SK-N-SH (cell line): ENCODE measurements around the gene PEAK1. TPM values are rescaled to one million over a fixed set of nuclear protein-coding genes. Genes with fewer than 3 reads are reported as not detected.
"Not testable (repeated sequence)": the region's sequence is repeated elsewhere in the genome, so short reads cannot be mapped to it uniquely, and the experiment has no call there.

Experiments used
- CTCF ChIA-PET: fragments of 300-600, 350-600 bp; formaldehyde crosslinking; extraction: SDS; loops from one replicate; lab custom pipeline; 2021; lab: Yijun Ruan, JAX
- POLR2A ChIA-PET: fragments of 350-600 bp; sonication (Branson Sonifier 250); formaldehyde crosslinking; extraction: SDS; loops from one replicate; lab custom pipeline; 2020; ENCODE audit warnings: antibody characterized with exemption, inconsistent platforms; lab: Yijun Ruan, JAX
- DNase-seq: peaks from one replicate; pipeline ENCODE4 v3.0.0; 2012
- H2AFZ ChIP-seq: fragments of 200-600 bp; sonication (generic); 2 replicates; pipeline ENCODE4 v1.8.1; 2016; ENCODE audit warnings: antibody characterized with exemption, mild to moderate bottlenecking, low read depth
- H3F3A ChIP-seq: fragments of 200-600 bp; sonication (generic); replicated peaks from 2 replicates; pipeline ENCODE3; 2016; ENCODE audit warnings: antibody characterized with exemption, mild to moderate bottlenecking; ENCODE audit not compliant: insufficient read depth
- H3K27ac ChIP-seq, 2 experiments: fragments of 200-500 bp in 1 of 2; fragments of 200-600 bp in 1 of 2; sonication (Bioruptor generic) in 1 of 2; sonication (generic), shearing (Covaris generic) in 1 of 2; 2 replicates each; pipeline versions ENCODE4 v1.5.1 to v1.6.1; 2014 to 2016; ENCODE audit warnings: low read depth in 2 of 2, inconsistent platforms in 1 of 2, low read length in 1 of 2, mild to moderate bottlenecking in 1 of 2, mixed read lengths in 1 of 2
- H3K27me3 ChIP-seq: fragments of 200-600 bp; sonication (generic), shearing (Covaris generic); 2 replicates; pipeline ENCODE4 v1.6.1; 2016; ENCODE audit warnings: mixed run types; ENCODE audit not compliant: insufficient read depth
- H3K36me3 ChIP-seq, 2 experiments: fragments of 200-500 bp in 1 of 2; fragments of 200-600 bp in 1 of 2; sonication (Bioruptor generic) in 1 of 2; sonication (generic) in 1 of 2; replicated peaks in 1 of 2; 2 replicates each; pipeline versions ENCODE3 to v1.5.1; 2014 to 2016; ENCODE audit warnings: low read length in 1 of 2, mild to moderate bottlenecking in 1 of 2; ENCODE audit not compliant: insufficient read depth in 2 of 2, control insufficient read depth in 1 of 2
- H3K4me1 ChIP-seq, 2 experiments: fragments of 200-500 bp in 1 of 2; fragments of 200-600 bp in 1 of 2; sonication (Bioruptor generic) in 1 of 2; sonication (generic), shearing (Covaris generic) in 1 of 2; 2 replicates each; pipeline versions ENCODE4 v1.5.1 to v1.6.1; 2014 to 2016; ENCODE audit warnings: low read depth in 1 of 2, low read length in 1 of 2, mixed run types in 1 of 2; ENCODE audit not compliant: insufficient read depth in 2 of 2, control insufficient read depth in 1 of 2
- H3K4me2 ChIP-seq: fragments of 200-600 bp; sonication (generic), shearing (Covaris generic); 2 replicates; pipeline ENCODE4 v1.6.1; 2017; ENCODE audit warnings: mixed run types
- H3K4me3 ChIP-seq, 2 experiments: fragments of 200-500 bp in 1 of 2; fragments of 200-600 bp in 1 of 2; sonication (Bioruptor generic) in 1 of 2; sonication (generic), shearing (Covaris generic) in 1 of 2; 2 replicates each; pipeline versions ENCODE4 v1.5.1 to v1.8.1; 2014 to 2016; ENCODE audit warnings: low read depth in 2 of 2, inconsistent platforms in 1 of 2, low read length in 1 of 2, mild to moderate bottlenecking in 1 of 2, mixed read lengths in 1 of 2, moderate library complexity in 1 of 2
- H3K79me2 ChIP-seq: fragments of 200-600 bp; sonication (generic); 2 replicates; pipeline ENCODE4 v1.8.1; 2017; ENCODE audit warnings: mild to moderate bottlenecking; ENCODE audit not compliant: insufficient read depth
- H3K9ac ChIP-seq: fragments of 200-600 bp; sonication (generic); 2 replicates; pipeline ENCODE4 v1.6.1; 2017; ENCODE audit warnings: mixed run types
- H3K9me2 ChIP-seq: fragments of 200-600 bp; sonication (generic); 2 replicates; pipeline ENCODE4 v1.6.1; 2017; ENCODE audit warnings: mixed run types
- H3K9me3 ChIP-seq: fragments of 200-600 bp; sonication (generic); 2 replicates; pipeline ENCODE4 v1.6.1; 2017; ENCODE audit warnings: mixed run types, mild to moderate bottlenecking, moderate library complexity
- H4K20me1 ChIP-seq: fragments of 200-600 bp; sonication (generic); 2 replicates; pipeline ENCODE4 v1.6.1; 2017; ENCODE audit warnings: mild to moderate bottlenecking, mixed run types; ENCODE audit not compliant: insufficient read depth
- ELF1 ChIP-seq: IDR thresholded peaks from 2 replicates; pipeline ENCODE4 v1.4.0; 2012
- FOXJ3 ChIP-seq: sonication (generic); formaldehyde crosslinking; IDR thresholded peaks from 2 replicates; pipeline ENCODE4 v1.5.1; 2020; ENCODE audit warnings: mild to moderate bottlenecking, missing genetic modification reagents
- GATA2 ChIP-seq: sonication (generic); formaldehyde crosslinking; IDR thresholded peaks from 2 replicates; pipeline ENCODE4 v1.5.0; 2020; ENCODE audit warnings: mild to moderate bottlenecking, missing genetic modification reagents
- JUND ChIP-seq: IDR thresholded peaks from 2 replicates; pipeline ENCODE4 v1.4.0; 2012
- MXI1 ChIP-seq: IDR thresholded peaks from 2 replicates; pipeline ENCODE4 v1.6.1; 2012; ENCODE audit warnings: mild to moderate bottlenecking, low read depth, low read length, improper control_type of control experiment
- NFIC ChIP-seq: IDR thresholded peaks from 2 replicates; pipeline ENCODE4 v1.4.0; 2012; ENCODE audit warnings: borderline replicate concordance
- RAD21 ChIP-seq: IDR thresholded peaks from 2 replicates; pipeline ENCODE4 v1.6.1; 2012; ENCODE audit warnings: mild to moderate bottlenecking, low read length
- SIN3A ChIP-seq: IDR thresholded peaks from 2 replicates; pipeline ENCODE4 v1.6.1; 2012; ENCODE audit warnings: low read depth, mild to moderate bottlenecking, low read length, moderate library complexity, borderline replicate concordance
- TCF12 ChIP-seq: IDR thresholded peaks from 2 replicates; pipeline ENCODE4 v1.4.0; 2012
- WGBS: methylation state at CpG from one replicate; pipeline ENCODE4 v1.1.6; 2017; ENCODE audit warnings: low lambda C conversion rate; 5-methylcytosine and 5-hydroxymethylcytosine counted together
- polyA plus RNA-seq, 3 experiments: library from polyadenylated mRNA; depleted of rRNA; stranded (reverse); fragments of >200 nt; gene quantifications; 2 replicates each; pipeline ENCODE4 v1.2.3, GENCODE V29; 2012
- TF ChIP-seq, protein P1 (sequence below): fragments of 200-600 bp; sonication (generic); IDR thresholded peaks from 2 replicates; pipeline ENCODE4 v1.6.1; 2017; ENCODE audit warnings: antibody characterized with exemption, mild to moderate bottlenecking, moderate library complexity
- TF ChIP-seq, protein P2 (sequence below): IDR thresholded peaks from 2 replicates; pipeline ENCODE4 v1.4.0; 2012; ENCODE audit warnings: low read depth, borderline replicate concordance
- TF ChIP-seq, protein P3 (sequence below): IDR thresholded peaks from 2 replicates; pipeline ENCODE4 v1.6.1; 2012; ENCODE audit warnings: mild to moderate bottlenecking, low read depth, low read length, moderate library complexity

The PEAK1 gene
- polyA plus RNA-seq, 1 of the 3 experiments (the other 2 are of a cell fraction), result 9.0 TPM

DNA sequence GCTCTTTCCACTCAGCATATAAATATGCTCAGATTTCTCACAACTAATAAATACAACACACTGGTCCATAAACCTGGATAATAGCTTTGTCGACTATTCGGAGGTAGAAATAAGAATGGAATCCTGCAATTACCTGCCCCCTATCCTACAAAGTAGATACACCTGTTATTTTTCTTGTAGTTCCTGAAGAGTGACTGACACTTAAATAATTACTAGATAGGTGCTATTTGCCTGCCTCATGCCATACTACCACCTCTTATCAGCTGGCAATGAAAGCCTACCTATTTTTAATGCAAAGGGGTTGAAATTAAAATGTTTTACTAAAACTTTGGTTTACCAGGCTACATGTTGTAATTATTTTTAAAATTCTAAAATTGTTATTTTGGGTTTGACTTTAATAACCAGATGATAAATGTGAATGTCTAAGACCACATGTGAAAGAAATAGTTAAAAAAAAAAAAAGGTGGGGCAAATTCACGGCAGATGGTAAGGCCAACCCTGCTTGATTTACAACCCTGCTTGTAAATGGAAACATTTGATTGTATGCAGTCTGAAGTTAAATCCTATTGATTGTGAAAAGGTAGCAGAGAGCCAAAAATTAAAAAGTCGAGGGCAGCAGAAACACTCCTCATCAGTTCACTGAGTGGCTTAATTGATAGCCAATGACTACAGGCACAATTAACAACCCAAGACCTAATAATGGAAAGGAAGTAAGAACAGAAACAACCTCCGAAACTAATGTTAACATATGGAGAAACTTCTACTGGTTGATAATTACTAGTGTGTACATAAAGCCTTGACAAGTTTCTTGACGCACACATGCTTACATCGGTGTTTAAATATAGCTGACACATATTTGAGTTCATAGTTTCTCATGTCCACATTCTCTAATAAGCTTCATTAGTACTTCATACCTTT is 8.9 kb downstream of the PEAK1 start:
- Histone ChIP-seq H3K4me2 (no peak overlapping the region), H3K9ac (no peak overlapping the region), H3K9me2 (no peaks in the 10 kb centered on the region), H3K9me3 (no peaks in the 10 kb centered on the region), H4K20me1 (peaks cover 79% of the 10 kb centered on the region), H3K79me2 (peaks cover 100% of the 10 kb centered on the region), H3K36me3 (peaks cover 0 to 3% of the 10 kb centered on the region in 2 experiments), H3K27ac (no peak overlapping the region), H3F3A (no peaks in the 10 kb centered on the region), H3K27me3 (no peaks in the 10 kb centered on the region), H3K4me3 (no peak overlapping the region), H2AFZ (no peak overlapping the region), H3K4me1 (peaks cover 4 to 18% of the 10 kb centered on the region in 2 experiments; a peak in 2 of 4 replicates)
- ChIA-PET CTCF (interaction anchor here (0.7 to 1.2 kb wide), 4 partner anchors 68 to 292 kb away, joined by 3 to 4 read pairs (median 3); no protein-coding TSS in a partner anchor), POLR2A (no interaction called here)
- 92% methylated on average over 7 of the region's 7 CpGs for whole genome bisulfite sequencing
- TF ChIP-seq TCF12 (no peak), MXI1 (no peak), GATA2 (CRISPR knock-in tag) (no peak), RAD21 (no peak), JUND (no peak), ELF1 (no peak), FOXJ3 (CRISPR knock-in tag) (no peak), NFIC (no peak), SIN3A (no peak)
- TF ChIP-seq, protein P1, sequence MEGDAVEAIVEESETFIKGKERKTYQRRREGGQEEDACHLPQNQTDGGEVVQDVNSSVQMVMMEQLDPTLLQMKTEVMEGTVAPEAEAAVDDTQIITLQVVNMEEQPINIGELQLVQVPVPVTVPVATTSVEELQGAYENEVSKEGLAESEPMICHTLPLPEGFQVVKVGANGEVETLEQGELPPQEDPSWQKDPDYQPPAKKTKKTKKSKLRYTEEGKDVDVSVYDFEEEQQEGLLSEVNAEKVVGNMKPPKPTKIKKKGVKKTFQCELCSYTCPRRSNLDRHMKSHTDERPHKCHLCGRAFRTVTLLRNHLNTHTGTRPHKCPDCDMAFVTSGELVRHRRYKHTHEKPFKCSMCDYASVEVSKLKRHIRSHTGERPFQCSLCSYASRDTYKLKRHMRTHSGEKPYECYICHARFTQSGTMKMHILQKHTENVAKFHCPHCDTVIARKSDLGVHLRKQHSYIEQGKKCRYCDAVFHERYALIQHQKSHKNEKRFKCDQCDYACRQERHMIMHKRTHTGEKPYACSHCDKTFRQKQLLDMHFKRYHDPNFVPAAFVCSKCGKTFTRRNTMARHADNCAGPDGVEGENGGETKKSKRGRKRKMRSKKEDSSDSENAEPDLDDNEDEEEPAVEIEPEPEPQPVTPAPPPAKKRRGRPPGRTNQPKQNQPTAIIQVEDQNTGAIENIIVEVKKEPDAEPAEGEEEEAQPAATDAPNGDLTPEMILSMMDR, result no peak
- TF ChIP-seq, protein P2, sequence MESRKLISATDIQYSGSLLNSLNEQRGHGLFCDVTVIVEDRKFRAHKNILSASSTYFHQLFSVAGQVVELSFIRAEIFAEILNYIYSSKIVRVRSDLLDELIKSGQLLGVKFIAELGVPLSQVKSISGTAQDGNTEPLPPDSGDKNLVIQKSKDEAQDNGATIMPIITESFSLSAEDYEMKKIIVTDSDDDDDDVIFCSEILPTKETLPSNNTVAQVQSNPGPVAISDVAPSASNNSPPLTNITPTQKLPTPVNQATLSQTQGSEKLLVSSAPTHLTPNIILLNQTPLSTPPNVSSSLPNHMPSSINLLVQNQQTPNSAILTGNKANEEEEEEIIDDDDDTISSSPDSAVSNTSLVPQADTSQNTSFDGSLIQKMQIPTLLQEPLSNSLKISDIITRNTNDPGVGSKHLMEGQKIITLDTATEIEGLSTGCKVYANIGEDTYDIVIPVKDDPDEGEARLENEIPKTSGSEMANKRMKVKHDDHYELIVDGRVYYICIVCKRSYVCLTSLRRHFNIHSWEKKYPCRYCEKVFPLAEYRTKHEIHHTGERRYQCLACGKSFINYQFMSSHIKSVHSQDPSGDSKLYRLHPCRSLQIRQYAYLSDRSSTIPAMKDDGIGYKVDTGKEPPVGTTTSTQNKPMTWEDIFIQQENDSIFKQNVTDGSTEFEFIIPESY, result no peak
- TF ChIP-seq, protein P3, sequence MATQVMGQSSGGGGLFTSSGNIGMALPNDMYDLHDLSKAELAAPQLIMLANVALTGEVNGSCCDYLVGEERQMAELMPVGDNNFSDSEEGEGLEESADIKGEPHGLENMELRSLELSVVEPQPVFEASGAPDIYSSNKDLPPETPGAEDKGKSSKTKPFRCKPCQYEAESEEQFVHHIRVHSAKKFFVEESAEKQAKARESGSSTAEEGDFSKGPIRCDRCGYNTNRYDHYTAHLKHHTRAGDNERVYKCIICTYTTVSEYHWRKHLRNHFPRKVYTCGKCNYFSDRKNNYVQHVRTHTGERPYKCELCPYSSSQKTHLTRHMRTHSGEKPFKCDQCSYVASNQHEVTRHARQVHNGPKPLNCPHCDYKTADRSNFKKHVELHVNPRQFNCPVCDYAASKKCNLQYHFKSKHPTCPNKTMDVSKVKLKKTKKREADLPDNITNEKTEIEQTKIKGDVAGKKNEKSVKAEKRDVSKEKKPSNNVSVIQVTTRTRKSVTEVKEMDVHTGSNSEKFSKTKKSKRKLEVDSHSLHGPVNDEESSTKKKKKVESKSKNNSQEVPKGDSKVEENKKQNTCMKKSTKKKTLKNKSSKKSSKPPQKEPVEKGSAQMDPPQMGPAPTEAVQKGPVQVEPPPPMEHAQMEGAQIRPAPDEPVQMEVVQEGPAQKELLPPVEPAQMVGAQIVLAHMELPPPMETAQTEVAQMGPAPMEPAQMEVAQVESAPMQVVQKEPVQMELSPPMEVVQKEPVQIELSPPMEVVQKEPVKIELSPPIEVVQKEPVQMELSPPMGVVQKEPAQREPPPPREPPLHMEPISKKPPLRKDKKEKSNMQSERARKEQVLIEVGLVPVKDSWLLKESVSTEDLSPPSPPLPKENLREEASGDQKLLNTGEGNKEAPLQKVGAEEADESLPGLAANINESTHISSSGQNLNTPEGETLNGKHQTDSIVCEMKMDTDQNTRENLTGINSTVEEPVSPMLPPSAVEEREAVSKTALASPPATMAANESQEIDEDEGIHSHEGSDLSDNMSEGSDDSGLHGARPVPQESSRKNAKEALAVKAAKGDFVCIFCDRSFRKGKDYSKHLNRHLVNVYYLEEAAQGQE, result no peak
- no peak for DNase-seq

DNA sequence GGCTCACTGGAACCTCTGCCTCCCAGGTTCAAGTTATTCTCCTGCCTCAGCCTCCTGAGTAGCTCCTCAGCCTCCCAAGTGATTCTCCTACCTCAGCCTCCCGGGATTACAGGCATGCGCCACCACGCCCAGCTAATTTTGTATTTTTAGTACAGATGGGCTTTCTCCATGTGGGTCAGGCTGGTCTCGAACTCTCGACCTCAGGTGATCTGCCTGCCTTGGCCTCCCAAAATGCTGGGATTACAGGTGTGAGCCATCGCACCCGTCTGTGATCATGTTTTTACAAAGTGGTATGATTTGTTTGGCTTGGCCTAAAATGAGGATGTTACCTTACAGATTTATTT is 9.8 kb downstream of the PEAK1 start:
- Histone ChIP-seq H3K4me1 (peaks cover 6 to 15% of the 10 kb centered on the region in 2 experiments; a peak in 2 of 4 replicates), H3K79me2 (peaks cover 100% of the 10 kb centered on the region), H4K20me1 (peaks cover 76% of the 10 kb centered on the region)
- H3K9me3 ChIP-seq, H3K27ac ChIP-seq, H3K36me3 ChIP-seq, H3K9ac ChIP-seq, DNase-seq, H3K27me3 ChIP-seq, H3F3A ChIP-seq, POLR2A ChIA-PET, H2AFZ ChIP-seq, H3K4me3 ChIP-seq, H3K9me2 ChIP-seq, H3K4me2 ChIP-seq: not testable (repeated sequence)
- CTCF ChIA-PET, result interaction anchor here (0.7 kb wide), 1 partner anchor 68 kb away, joined by 3 read pairs; no protein-coding TSS in a partner anchor
- 99% methylated on average over 7 of the region's 7 CpGs for WGBS
